Lung microvascular endothelial cell (primary cell): ENCODE measurements around the gene CHMP6. TPM values are rescaled to one million over a fixed set of nuclear protein-coding genes. Genes with fewer than 3 reads are reported as not detected.

Source experiments
- DNase-seq, 2 donors: peaks; one replicate each; pipeline versions ENCODE4 v3.0.0 to v3.0.0-alpha.2; 2010; ENCODE audit warnings: low read depth in 2 of 2
- total RNA-seq: library from RNA; depleted of rRNA; stranded (reverse); fragments of >200 nt; gene quantifications from 2 replicates; pipeline ENCODE4 v1.2.1, GENCODE V29; 2014

Gene CHMP6
- total RNA-seq, 1 donor from 2014 or later, result 14.5 TPM

DNA sequence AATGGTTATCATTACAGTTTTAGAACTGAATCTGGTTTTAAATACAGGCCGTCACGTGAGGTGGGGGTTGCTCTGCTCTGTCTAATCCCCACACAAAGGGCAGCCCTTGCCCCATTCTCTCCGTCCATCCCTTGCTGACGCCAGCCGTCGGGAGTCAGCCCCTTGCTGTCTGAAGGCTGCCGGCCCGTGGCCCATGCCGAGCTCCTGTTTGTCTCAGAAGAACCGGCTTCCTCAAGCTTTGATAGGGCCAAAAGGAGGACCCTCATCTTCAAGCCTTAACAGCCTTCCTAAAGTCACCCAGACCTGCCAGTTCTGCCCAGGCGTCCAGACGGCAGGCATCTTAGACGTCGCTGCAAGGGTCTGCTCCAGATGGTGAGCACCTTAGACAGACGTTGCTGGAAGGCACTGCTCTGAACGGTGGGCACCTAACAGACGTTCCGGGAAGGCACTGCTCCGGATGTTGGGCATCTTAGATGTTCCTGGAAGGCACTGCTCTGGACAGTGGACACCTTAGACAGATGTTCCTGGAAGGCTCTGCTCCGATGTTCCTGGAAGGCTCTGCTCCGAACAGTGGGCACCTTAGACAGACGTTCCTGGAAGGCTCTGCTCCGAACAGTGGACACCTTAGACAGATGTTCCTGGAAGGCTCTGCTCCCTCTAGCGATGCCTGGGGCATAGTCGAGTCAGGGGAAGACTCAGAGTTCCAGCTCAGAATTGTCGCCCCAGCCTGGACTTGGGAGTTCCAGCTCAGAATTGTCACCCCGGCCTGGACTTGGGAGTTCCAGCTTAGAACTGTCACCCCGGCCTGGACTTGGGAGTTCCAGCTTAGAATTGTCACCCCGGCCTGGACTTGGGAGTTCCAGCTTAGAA lies 35.1 kb upstream of the CHMP6 start:
- DNase-seq, result no peak

DNA sequence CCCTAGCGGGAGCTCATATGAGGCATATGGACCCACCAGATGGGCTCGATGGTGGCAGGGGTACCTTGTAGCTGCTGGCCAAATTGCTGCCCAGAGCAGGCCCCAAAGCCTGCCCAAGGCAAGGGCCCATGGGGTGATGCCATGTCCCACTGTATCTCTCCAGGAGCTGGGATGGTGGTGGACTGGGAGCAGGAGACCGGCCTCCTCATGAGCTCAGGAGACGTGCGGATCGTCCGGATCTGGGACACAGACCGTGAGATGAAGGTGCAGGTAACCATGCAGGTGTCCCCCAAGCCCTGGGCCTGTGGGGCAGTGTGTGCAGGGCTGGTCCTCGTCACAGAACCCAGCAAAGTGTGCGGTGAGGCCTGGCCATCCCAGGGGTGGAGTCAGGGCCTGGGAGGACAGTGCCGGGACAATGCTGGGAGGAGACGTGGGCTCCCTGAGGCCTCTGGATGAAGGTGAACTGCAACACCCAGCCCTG lies 34.1 kb upstream of the CHMP6 start:
- DNase-seq, result no peak

- no peak for DNase-seq
These were observed 32.2 kb upstream of the CHMP6 start for GRCh38 chr17:80959330-80960036.

- no peak for DNase-seq
These were observed 31.4 kb upstream of the CHMP6 start for GRCh38 chr17:80960037-80960796.

- no peak for DNase-seq
These were observed 30.7 kb upstream of the CHMP6 start for GRCh38 chr17:80960797-80961452.

GRCh38 chr17:80961541-80962330 lies 29.9 kb upstream of the CHMP6 start:
- no peak for DNase-seq

GRCh38 chr17:80962356-80963329 lies 29.0 kb upstream of the CHMP6 start:
- DNase-seq, result no peak

DNA sequence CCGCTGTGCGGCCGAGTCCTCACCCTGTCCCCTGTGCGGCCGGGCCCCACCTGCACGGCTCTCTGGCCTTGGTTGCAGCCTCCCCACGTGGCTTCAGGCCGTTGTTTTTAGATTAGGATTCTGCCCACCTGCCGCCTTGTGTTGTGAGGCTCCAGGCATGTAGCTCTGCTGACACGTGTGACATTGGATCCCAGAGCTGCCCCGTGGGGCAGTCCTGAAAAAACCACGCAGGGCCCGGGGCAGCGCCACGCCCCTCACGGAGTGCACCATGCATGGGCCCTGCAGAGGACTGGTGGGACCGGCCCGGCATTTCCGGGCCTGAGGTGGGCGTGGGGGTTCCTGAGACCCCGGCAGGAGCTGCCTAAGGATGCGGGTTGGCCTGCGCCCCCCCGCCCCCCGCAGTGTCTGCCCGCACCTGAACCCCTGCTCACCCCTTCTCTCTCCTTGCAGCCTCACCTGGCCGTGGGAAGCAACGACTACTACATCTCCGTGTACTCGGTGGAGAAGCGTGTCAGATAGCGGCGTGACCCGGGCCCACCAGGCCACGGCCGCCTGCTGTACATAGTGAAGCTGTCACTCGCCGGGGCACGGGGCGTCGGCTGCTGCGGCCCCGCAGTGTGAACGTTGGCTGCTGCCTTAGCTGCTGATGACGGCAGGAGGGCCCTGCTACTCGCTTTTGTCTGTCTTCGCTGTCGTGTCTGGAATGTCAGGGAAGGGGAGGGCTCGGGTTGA lies 27.7 kb upstream of the CHMP6 start:
- DNase-seq, result no peak

DNA sequence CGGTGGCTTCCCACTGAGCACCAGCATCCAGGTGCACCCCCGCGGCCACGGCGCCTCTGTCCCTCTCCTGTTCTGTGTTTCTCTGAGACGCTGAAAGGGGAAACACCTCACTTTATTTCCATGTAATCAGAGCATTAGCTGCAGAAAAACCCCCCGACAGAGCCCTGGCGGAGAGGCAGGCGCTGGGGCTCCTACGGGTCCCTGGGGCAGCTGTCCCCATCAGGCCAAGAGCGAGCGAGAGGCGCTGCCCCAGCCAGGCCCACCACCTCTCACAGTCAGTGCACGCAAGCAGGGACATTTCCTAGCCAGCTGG lies 27.1 kb upstream of the CHMP6 start:
- no peak for DNase-seq

DNA sequence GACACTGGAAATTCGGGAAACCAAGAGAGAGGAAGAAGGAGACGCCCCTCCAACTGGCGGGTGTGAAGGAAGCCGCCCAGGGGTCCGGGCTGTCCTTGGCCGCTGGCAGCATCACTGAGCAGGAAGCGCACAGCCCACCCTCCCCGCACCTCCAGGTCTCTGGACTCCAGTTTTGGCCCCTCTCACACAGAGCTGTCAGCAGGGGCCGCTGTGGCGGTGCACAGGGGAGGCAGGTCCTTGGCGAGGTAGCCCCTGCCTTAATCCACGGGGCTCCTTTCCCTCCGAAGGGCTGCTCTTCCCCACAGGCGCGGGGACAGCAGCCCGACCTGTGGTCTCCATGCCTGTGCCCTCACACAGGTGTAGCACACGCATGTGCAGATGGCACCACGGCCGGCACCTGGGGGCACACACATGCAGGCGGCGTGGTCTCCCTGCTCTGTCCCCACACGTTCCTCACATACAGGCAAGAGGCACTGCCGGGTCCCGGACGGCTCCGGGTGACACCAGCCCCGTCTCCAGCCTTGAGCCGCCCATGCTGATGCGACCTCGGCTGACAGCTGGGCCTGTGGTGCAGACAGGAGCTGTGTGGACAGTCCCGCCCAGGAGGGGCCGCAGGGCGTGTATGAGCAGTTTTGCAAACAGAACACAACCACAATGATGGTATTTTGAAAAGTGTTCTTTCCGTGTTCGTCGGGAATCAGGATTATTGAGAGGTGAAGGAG lies 26.6 kb upstream of the CHMP6 start:
- DNase-seq, result no peak

- DNase-seq, result no peak
These were observed 26.0 kb upstream of the CHMP6 start for GRCh38 chr17:80965606-80966005.

DNA sequence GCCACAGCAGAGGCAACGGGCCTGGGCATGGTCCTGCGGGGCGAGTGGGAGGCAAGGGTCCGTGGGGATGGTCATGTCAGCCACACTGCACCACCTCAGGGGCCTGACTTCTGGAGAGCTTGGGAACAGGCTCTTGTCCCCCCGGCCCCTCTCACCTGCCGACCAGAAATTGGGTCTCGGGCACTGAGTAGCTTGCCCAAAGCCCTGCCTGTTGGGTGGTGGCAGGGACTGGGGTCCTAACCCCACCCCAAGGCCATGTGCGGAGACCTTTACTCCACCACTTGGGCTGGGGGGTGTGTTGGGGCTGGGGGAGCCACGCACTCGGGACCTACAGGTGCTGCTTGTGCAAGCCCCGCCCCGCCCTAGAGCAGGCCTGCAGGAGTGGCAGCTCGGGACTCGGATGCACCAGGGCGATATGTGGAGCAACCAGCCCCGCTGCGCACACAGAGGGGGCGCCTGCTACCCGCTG lies 24.2 kb upstream of the CHMP6 start:
- no peak for DNase-seq

GRCh38 chr17:80968602-80969029 lies 23.0 kb upstream of the CHMP6 start:
- DNase-seq, result peak in 1 of 2 donors; percentile 23

- DNase-seq, result no peak
These were observed 22.5 kb upstream of the CHMP6 start for GRCh38 chr17:80969030-80969673.

DNA sequence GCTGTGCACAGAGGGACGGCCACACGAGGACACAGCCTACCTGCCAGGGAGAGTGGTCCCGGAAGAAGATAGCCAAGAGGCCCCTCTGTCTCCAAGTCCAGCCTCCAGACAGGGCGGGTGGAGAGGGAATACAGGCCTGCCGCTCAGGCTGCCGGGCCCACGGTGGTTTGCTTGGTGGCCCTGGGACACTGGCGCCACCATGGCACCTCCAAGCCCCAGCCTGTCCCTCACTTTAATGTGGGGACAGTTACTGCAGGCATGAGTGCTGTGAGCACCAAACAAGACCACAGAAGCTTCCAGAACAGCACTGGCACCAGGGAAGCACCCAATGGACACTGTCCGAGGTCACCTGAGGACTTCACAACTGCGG lies 22.0 kb upstream of the CHMP6 start:
- no peak for DNase-seq

DNA sequence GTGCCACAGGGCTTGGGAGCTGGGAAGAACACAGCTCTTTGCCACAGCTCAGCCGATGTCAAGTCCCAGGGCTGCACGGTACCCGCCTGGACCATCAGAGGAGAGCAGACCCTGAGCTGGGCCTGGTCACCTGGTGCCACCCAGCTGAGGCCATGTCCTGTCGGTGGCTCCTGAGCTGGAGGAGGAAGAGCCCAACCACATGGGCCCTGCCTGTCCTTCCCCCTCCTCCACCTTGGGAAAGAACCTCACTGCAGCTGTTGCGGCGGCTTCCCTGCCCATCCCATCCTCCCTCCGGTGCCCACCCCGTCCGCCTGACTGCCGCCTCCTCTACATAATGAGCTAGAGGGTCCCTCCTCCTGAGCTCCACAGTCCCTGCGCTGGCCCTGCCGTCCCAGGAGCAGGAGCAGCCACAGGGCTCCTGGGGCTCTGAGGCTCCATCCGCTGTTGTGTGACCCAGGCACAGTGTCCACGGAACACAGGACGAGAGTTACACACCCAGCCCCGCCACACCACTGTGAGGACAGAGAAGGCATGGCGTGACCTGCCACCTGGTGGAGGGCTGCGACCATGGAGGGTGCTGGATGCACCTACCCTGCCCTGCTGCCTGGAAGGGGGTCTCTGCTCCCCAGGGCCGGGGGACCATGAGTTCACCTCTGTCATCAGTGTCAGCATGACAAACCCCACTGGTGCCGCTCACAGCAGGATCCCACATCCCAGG lies 21.4 kb upstream of the CHMP6 start:
- DNase-seq, result peak; percentile 29 to 58
